ENCODE results near the gene RTF2. TPM values are rescaled to one million over a fixed set of nuclear protein-coding genes. Genes with fewer than 3 reads are reported as not detected.

RTF2 gene
- total RNA-seq, 1 donor from 2014 or later, result 81.4 TPM

GRCh38 chr20:56424931-56425330, 43.5 kb upstream of the RTF2 start:
- H2AFZ ChIP-seq (ENCODE audit: low read depth, low read length), result no peak overlapping the region
- Mint-ChIP-seq H3K27me3 (ENCODE audit: low read depth, unreplicated experiment) (peaks cover 2% of the 10 kb centered on the region), H3K4me1 (ENCODE audit: low read depth, unreplicated experiment) (peaks cover 51% of the 10 kb centered on the region), H3K36me3 (ENCODE audit: low read depth, unreplicated experiment) (no peaks in the 10 kb centered on the region), H3K9me3 (ENCODE audit: unreplicated experiment) (no peaks in the 10 kb centered on the region), H3K27ac (ENCODE audit: unreplicated experiment) (no peak overlapping the region), H3K4me3 (ENCODE audit: unreplicated experiment) (no peak overlapping the region)
- H4K20me1 ChIP-seq (ENCODE audit: insufficient read depth, low read length), result no peaks in the 10 kb centered on the region
- H3K79me2 ChIP-seq (ENCODE audit: insufficient read depth, low read length), result peaks cover 3% of the 10 kb centered on the region
- no peak for TF ChIP-seq EZH2 (IDR thresholded peaks at IDR 0.05; ENCODE audit: insufficient read depth, low read length)
- no peak for TF ChIP-seq CTCF (IDR thresholded peaks at IDR 0.05; ENCODE audit: insufficient read depth, low read depth, low read length)
- FAIRE-seq, result no peak
- H3K9me3 ChIP-seq (ENCODE audit: insufficient read depth, low read depth, low read length), result no peaks in the 10 kb centered on the region
- no peak overlapping the region for H3K9ac ChIP-seq (ENCODE audit: low read length)
- no peak overlapping the region for H3K4me3 ChIP-seq (ENCODE audit: insufficient read depth, low read depth, low read length)
- H3K36me3 ChIP-seq (ENCODE audit: insufficient read depth, low read length), result no peaks in the 10 kb centered on the region
- H3K27ac ChIP-seq (ENCODE audit: low read depth, low read length), result no peak overlapping the region
- no peaks in the 10 kb centered on the region for H3K27me3 ChIP-seq (ENCODE audit: insufficient read depth, low read length)
- H3K4me2 ChIP-seq (ENCODE audit: low read length), result no peak overlapping the region
- H3K4me1 ChIP-seq (ENCODE audit: insufficient read depth, low read length), result peaks cover 52% of the 10 kb centered on the region
- DNase-seq (ENCODE audit: low read depth), result no peak

GRCh38 chr20:56426026-56426425, 42.4 kb upstream of the RTF2 start:
- H3K36me3 ChIP-seq (ENCODE audit: insufficient read depth, low read length), result no peaks in the 10 kb centered on the region
- Mint-ChIP-seq H3K9me3 (ENCODE audit: unreplicated experiment) (no peaks in the 10 kb centered on the region), H3K4me1 (ENCODE audit: low read depth, unreplicated experiment) (peaks cover 52% of the 10 kb centered on the region), H3K4me3 (ENCODE audit: unreplicated experiment) (no peak overlapping the region), H3K27ac (ENCODE audit: unreplicated experiment) (no peak overlapping the region), H3K27me3 (ENCODE audit: low read depth, unreplicated experiment) (no peaks in the 10 kb centered on the region), H3K36me3 (ENCODE audit: low read depth, unreplicated experiment) (no peaks in the 10 kb centered on the region)
- FAIRE-seq (no peak), DNase-seq (ENCODE audit: low read depth) (no peak)
- TF ChIP-seq EZH2 (IDR thresholded peaks at IDR 0.05; ENCODE audit: insufficient read depth, low read length), result no peak
- no peak for TF ChIP-seq CTCF (IDR thresholded peaks at IDR 0.05; ENCODE audit: insufficient read depth, low read depth, low read length)
- no peak overlapping the region for H2AFZ ChIP-seq (ENCODE audit: low read depth, low read length)
- H3K9ac ChIP-seq (ENCODE audit: low read length), result no peak overlapping the region
- no peaks in the 10 kb centered on the region for H4K20me1 ChIP-seq (ENCODE audit: insufficient read depth, low read length)
- peaks cover 55% of the 10 kb centered on the region for H3K4me1 ChIP-seq (ENCODE audit: insufficient read depth, low read length)
- no peak overlapping the region for H3K27ac ChIP-seq (ENCODE audit: low read depth, low read length)
- peaks cover 3% of the 10 kb centered on the region for H3K79me2 ChIP-seq (ENCODE audit: insufficient read depth, low read length)
- no peak overlapping the region for H3K4me2 ChIP-seq (ENCODE audit: low read length)
- no peaks in the 10 kb centered on the region for H3K27me3 ChIP-seq (ENCODE audit: insufficient read depth, low read length)
- H3K9me3 ChIP-seq (ENCODE audit: insufficient read depth, low read depth, low read length), result no peaks in the 10 kb centered on the region
- H3K4me3 ChIP-seq (ENCODE audit: insufficient read depth, low read depth, low read length), result no peak overlapping the region

- H3K4me1 Mint-ChIP-seq (ENCODE audit: low read depth, unreplicated experiment), result peaks cover 44% of the 10 kb centered on the region
These were observed 41.5 kb upstream of the RTF2 start for GRCh38 chr20:56426926-56427325.

More at GRCh38 chr20:56426926-56427325, 41.5 kb upstream of the RTF2 start:
- Histone ChIP-seq H4K20me1 (ENCODE audit: insufficient read depth, low read length) (no peaks in the 10 kb centered on the region), H3K79me2 (ENCODE audit: insufficient read depth, low read length) (peaks cover 3% of the 10 kb centered on the region), H2AFZ (ENCODE audit: low read depth, low read length) (no peak overlapping the region), H3K36me3 (ENCODE audit: insufficient read depth, low read length) (no peaks in the 10 kb centered on the region), H3K4me1 (ENCODE audit: insufficient read depth, low read length) (peaks cover 46% of the 10 kb centered on the region), H3K9ac (ENCODE audit: low read length) (no peak overlapping the region), H3K27ac (ENCODE audit: low read depth, low read length) (no peak overlapping the region), H3K4me2 (ENCODE audit: low read length) (no peak overlapping the region), H3K27me3 (ENCODE audit: insufficient read depth, low read length) (no peaks in the 10 kb centered on the region), H3K4me3 (ENCODE audit: insufficient read depth, low read depth, low read length) (no peak overlapping the region), H3K9me3 (ENCODE audit: insufficient read depth, low read depth, low read length) (no peaks in the 10 kb centered on the region)
- Mint-ChIP-seq H3K27me3 (ENCODE audit: low read depth, unreplicated experiment) (no peaks in the 10 kb centered on the region), H3K27ac (ENCODE audit: unreplicated experiment) (no peak overlapping the region), H3K36me3 (ENCODE audit: low read depth, unreplicated experiment) (no peaks in the 10 kb centered on the region), H3K4me3 (ENCODE audit: unreplicated experiment) (no peak overlapping the region), H3K9me3 (ENCODE audit: unreplicated experiment) (no peaks in the 10 kb centered on the region)
- no peak for FAIRE-seq
- TF ChIP-seq CTCF (IDR thresholded peaks at IDR 0.05; ENCODE audit: insufficient read depth, low read depth, low read length), result no peak
- TF ChIP-seq EZH2 (IDR thresholded peaks at IDR 0.05; ENCODE audit: insufficient read depth, low read length), result no peak
- no peak for DNase-seq (ENCODE audit: low read depth)
